ENCODE results near the gene PPP1R9A.

The PPP1R9A gene

DNA sequence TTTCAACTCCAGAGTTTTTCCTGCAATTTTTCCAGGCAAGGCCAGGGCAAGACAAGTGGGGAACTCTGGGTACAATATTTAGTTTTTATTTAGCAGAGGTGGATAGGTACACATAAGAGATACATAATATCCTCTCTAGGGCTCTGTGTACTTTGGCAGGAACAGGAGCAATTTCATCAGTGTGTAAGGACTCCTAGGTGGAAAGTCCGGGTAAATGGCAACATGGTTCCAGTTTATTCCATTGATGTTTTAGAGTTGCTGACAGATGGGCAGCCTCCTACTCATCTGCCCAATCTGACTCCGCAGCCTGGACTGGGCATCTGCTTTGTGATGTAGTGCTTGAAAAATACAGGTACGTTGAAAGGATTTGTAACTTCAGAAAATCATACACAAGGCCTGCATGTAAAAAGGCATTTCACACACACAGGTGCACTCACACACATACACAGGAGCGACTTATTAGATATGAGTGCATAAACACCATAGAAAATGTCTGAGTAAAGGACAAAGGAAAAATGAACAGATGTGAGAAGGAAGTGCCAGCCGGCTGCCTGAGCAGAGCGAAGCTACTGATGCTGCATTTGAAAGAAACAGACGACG, 411.2 kb downstream of the PPP1R9A start:
- no peak for DNase-seq (ENCODE audit: low read depth in 2 of 2)

GRCh38 chr7:95319570-95319969, 412.2 kb downstream of the PPP1R9A start:
- no peak for DNase-seq (ENCODE audit: low read depth in 2 of 2)

- DNase-seq (ENCODE audit: low read depth in 2 of 2), result no peak
Observed at GRCh38 chr7:95320651-95321050, 413.3 kb downstream of the PPP1R9A start.

DNA sequence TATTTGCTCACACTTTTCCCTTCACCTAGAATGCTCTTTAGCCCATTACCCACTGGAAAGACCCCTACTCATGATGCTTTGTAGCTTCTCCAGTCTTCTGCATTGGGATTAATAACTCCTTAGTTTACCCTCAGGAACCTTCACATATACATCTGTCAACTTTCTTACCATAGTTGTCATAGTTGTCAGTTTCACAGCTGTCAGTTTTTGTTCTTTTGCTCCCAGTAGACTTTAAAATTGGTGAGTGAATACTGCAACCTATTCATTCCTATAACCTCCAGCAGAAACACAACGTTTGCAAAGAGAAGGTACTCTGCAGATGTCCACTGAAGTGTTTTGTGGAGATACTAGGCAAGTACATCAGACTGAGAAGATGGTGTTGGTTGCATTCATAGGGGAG, 414.3 kb downstream of the PPP1R9A start:
- no peak for DNase-seq (ENCODE audit: low read depth in 2 of 2)

DNA sequence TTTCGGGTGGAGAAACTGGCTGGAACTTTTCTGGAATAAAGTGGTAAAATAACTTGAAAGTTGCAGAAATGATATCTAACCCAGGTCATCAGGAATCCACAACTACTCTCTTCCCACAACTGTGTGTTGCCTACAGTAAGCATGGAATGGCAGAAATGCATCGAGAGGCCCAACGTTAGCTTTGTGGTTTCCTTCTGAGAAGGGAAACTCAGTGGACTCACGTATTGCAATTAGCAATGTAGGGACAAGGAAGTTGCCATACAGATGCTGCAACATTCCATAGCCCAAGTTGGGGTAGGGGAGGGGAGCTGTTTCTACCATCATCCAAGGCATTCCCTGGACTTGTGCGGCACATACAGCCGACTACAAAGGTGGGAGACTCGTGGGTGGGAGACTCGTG, 415.0 kb downstream of the PPP1R9A start:
- peak; percentile 37 to 48 for DNase-seq (ENCODE audit: low read depth in 2 of 2)

GRCh38 chr7:95322854-95323253, 415.5 kb downstream of the PPP1R9A start:
- no peak for DNase-seq (ENCODE audit: low read depth in 2 of 2)

- no peak for DNase-seq (ENCODE audit: low read depth in 2 of 2)
Observed at GRCh38 chr7:95323410-95324129, 416.2 kb downstream of the PPP1R9A start.

DNA sequence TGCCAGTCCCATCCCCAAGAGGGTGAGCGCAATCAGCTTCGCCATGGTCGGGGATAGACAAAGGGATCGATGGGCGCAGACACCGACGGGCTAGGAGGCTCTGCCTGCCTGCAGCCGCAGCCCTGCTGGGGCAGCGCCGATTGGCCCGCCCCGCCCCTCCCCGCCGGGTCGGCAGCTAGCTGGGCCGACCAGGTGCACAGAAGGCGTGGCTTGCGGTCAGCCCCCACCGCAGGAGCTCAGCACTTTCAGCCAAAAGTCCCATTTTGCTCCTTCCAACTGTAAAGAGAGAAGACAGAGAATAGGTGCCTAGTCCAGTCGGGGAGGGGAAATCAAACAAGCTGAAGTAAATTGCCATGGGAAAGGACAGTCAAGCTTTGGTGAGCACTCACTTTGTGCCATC, 417.0 kb downstream of the PPP1R9A start, which contains the start of gene PON1:
PON1 (minus strand) TSS at position 102 of the 400 bp plus-strand sequence; CDS start at position 45, 57 bp downstream.
- DNase-seq (ENCODE audit: low read depth in 2 of 2), result no peak

GRCh38 chr7:95327356-95327755, 420.0 kb downstream of the PPP1R9A start:
- DNase-seq (ENCODE audit: low read depth in 2 of 2), result no peak

- peak; percentile 42 to 47 for DNase-seq (ENCODE audit: low read depth in 2 of 2)
Observed at GRCh38 chr7:95330204-95330960, 423.0 kb downstream of the PPP1R9A start.

DNA sequence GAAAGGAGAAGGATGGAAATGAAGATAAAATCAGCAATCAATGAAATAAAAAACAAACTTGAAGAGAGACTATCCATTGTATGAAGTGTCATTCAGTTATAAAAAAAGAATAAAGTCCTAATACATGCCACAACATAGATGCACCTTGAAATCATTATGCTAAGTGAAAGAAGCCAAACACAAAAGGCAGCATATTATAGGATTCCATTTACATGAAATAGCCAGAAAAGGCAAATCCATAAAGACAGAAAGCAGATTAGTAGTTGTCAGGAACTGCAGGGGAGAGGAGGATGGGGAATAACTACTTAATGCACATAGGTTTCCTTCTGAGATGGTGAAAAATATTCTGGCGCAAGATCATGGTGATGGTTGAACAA, 423.6 kb downstream of the PPP1R9A start:
- no peak for DNase-seq (ENCODE audit: low read depth in 2 of 2)

DNA sequence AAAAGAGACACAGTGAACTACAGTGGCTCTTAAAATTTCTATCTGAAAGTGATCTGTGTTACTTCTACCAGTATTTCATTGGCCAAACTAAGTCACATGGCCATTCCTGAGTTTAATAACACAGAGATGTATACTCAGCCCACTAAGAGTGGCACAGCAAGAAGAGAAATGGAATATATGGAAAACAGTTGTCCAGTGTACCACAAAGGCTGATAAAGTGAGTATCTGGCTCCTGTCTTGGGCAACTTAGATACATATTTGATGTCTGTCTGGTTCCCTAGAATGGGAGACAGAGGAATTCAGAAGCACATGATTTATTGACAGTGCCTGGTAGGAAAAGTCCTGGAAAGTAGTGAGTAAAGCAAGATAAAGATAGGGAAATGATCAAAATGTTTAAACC, 427.1 kb downstream of the PPP1R9A start:
- no peak for DNase-seq (ENCODE audit: low read depth in 2 of 2)

DNA sequence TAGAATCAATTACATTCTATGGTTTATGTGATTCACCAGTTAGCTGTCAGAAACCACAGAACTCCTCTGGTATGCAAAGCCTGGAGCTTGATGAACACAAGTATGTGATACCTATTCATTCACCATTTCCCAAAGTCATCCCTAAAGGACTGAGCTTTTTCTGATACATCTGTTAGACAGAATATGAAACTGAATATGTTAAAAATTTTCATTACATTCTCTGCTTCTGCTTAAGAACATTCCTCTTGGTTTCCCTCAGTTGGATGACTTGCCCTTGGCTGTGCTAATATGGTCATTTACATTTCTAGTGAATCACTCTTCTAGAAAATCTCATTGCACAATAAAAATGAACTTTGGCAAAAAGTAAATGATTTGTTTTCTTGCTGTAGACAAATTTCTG, 427.7 kb downstream of the PPP1R9A start:
- peak; percentile 91 for DNase-seq (ENCODE audit: low read depth in 2 of 2)

DNA sequence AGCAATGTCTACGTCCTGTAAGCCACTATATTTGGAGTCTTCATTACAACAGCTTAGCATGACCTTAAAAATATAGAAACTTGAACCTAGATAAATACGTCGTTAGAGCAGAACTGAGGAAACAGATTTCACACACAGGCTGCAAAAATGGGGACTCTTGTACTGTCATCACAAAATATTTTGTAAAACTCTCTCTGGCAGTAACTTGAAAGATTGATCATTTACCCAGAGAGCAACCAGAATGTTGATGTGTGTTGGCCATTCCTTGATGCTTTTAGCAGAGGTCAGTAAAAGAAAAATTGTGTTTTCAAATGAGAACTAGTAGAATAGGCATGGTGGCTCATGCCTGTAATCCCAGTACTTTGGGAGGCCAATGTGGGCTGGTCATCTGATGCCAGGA, 431.4 kb downstream of the PPP1R9A start:
- DNase-seq (ENCODE audit: low read depth in 2 of 2), result no peak

GRCh38 chr7:95340491-95340890, 433.1 kb downstream of the PPP1R9A start:
- no peak for DNase-seq (ENCODE audit: low read depth in 2 of 2)

GRCh38 chr7:95342029-95342428, 434.6 kb downstream of the PPP1R9A start:
- no peak for DNase-seq (ENCODE audit: low read depth in 2 of 2)

GRCh38 chr7:95342642-95343307, 435.4 kb downstream of the PPP1R9A start:
- DNase-seq (ENCODE audit: low read depth in 2 of 2), result no peak

Measured in fibroblast of skin of left quadriceps (primary cell).